Tibial artery (tissue), 4 donors: ENCODE results near the gene KLHL25.

Experiments used
- DNase-seq, 2 donors: peaks; one replicate each; pipeline ENCODE4 v3.0.0-alpha.2; 2019
- H3K27ac ChIP-seq, 2 donors: fragments of 200-600 bp; sonication (generic) in 1 of 2; 1 replicate in 1 of 2; 2 replicates in 1 of 2; pipeline ENCODE4 v1.5.1; 2018 to 2019; ENCODE audit warnings: mild to moderate bottlenecking in 1 of 2
- H3K27me3 ChIP-seq, 2 donors: fragments of 200-600 bp; sonication (generic) in 1 of 2; one replicate each; pipeline versions ENCODE4 v1.5.1 to v1.6.0; 2016 to 2019
- H3K36me3 ChIP-seq, 3 donors: fragments of 200-600 bp; sonication (generic) in 2 of 3; one replicate each; pipeline ENCODE4 v1.5.1; 2016 to 2019; ENCODE audit warnings: mild to moderate bottlenecking in 2 of 3
- H3K4me1 ChIP-seq, 4 donors: fragments of 200-600 bp; sonication (generic) in 2 of 4; 1 replicate in 3 of 4; 2 replicates in 1 of 4; pipeline ENCODE4 v1.5.1; 2016 to 2019
- H3K4me3 ChIP-seq, 2 donors: fragments of 200-600 bp; sonication (generic) in 1 of 2; 1 replicate in 1 of 2; 2 replicates in 1 of 2; pipeline ENCODE4 v1.5.1; 2018 to 2019; ENCODE audit warnings: mild to moderate bottlenecking in 2 of 2
- H3K9me3 ChIP-seq, 3 donors: fragments of 200-600 bp; sonication (generic) in 1 of 3; one replicate each; pipeline ENCODE4 v1.5.1; 2016 to 2019
- CTCF ChIP-seq, 2 experiments: fragments of 200-600 bp in 1 of 2; fragments of 450-650 bp in 1 of 2; IDR thresholded peaks; one replicate each; pipeline ENCODE4 v1.5.1; 2017 to 2019; ENCODE audit warnings: antibody characterized with exemption in 2 of 2, mild to moderate bottlenecking in 1 of 2, moderate library complexity in 1 of 2
- intact Hi-C: fragments of 100-400 bp; cut with DNase I; formaldehyde crosslinking; loops from one replicate; pipeline ENCODE4 v1.15.0; 2023; ENCODE audit warnings: low total_unique reads

The KLHL25 gene

DNA sequence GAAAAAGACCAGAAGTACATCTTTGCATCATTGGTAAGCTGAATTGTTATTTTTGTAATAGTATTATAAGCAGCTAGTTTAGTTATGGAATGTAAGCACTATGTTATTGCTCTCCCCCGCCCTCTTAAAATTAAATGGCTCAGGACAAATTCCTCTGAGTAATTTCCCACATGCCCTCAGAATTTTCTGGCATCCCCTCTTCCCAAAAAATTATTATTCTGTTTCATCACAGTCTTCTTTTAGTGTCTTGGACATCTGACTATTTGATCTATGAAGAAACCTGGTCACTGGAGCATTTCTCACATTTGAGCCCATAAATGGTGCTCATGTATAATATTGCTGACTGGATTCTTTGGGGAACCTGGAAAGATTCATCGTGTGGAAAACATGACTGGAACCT is 68.3 kb downstream of the KLHL25 start:
- peak overlapping the region; percentile 82 to 84 for H3K27ac ChIP-seq

DNA sequence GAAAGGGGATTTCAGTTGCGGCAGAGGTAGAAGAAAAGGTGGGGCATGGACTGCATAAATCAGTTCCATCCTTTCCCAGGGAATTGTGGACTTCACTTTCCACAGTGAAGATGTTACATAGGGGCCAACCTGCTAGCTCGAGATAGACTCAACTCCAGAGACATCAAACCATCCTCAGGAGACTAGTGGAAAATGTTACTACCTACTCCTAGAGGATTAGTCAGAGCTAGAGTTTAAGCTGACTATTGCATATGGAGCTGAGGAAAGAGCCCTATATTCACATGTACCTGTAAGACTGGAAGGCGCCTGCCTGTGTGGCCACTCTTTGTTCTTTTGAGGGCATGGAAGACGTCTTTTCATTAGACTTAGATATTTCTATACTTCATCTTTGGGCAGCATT is 69.2 kb downstream of the KLHL25 start:
- TF ChIP-seq CTCF (IDR thresholded peaks at IDR 0.05): no peak
- Histone ChIP-seq H3K4me1 (peaks cover 0 to 43% (median 33%) of the 10 kb centered on the region in 4 donors), H3K9me3 (no peaks in the 10 kb centered on the region), H3K4me3 (no peak overlapping the region), H3K27me3 (no peaks in the 10 kb centered on the region), H3K27ac (peak overlapping the region; percentile 82 to 84), H3K36me3 (peaks cover 15 to 84% (median 62%) of the 10 kb centered on the region in 3 donors)
- intact Hi-C loops: loop anchor here (10.0 kb wide), 1 partner anchor 111 kb away; no protein-coding TSS in a partner anchor
- DNase-seq: peak in 1 of 2 donors; percentile 39

More for the DNA sequence above, 68.3 kb downstream of the KLHL25 start:
- Histone ChIP-seq H3K4me3 (peak overlapping the region in 1 of 2 donors; percentile 6), H3K9me3 (no peaks in the 10 kb centered on the region), H3K36me3 (peaks cover 15 to 84% (median 62%) of the 10 kb centered on the region in 3 donors), H3K27me3 (no peaks in the 10 kb centered on the region), H3K4me1 (peaks cover 0 to 43% (median 33%) of the 10 kb centered on the region in 4 donors)
- no peak for DNase-seq
- intact Hi-C loops: loop anchor here (10.0 kb wide), 1 partner anchor 112 kb away; no protein-coding TSS in a partner anchor
- no peak for TF ChIP-seq CTCF (IDR thresholded peaks at IDR 0.05)

GRCh38 chr15:85725019-85725418 is 69.7 kb downstream of the KLHL25 start:
- intact Hi-C loops: loop anchor here (10.0 kb wide), 1 partner anchor 110 kb away; no protein-coding TSS in a partner anchor
- H3K27me3 ChIP-seq: no peaks in the 10 kb centered on the region
- H3K9me3 ChIP-seq: no peaks in the 10 kb centered on the region
- peaks cover 19 to 84% (median 65%) of the 10 kb centered on the region in 3 donors for H3K36me3 ChIP-seq
- TF ChIP-seq CTCF (IDR thresholded peaks at IDR 0.05): no peak
- H3K27ac ChIP-seq: peak overlapping the region; percentile 82 to 84
- DNase-seq: peak in 1 of 2 donors; percentile 62
- no peak overlapping the region for H3K4me3 ChIP-seq
- peaks cover 0 to 43% (median 33%) of the 10 kb centered on the region in 4 donors for H3K4me1 ChIP-seq

GRCh38 chr15:85723960-85724945 is 70.5 kb downstream of the KLHL25 start:
- Histone ChIP-seq H3K27ac (peak overlapping the region; percentile 82 to 84), H3K9me3 (no peaks in the 10 kb centered on the region), H3K36me3 (peaks cover 27 to 84% (median 71%) of the 10 kb centered on the region in 3 donors), H3K27me3 (no peaks in the 10 kb centered on the region), H3K4me1 (peaks cover 0 to 43% (median 33%) of the 10 kb centered on the region in 4 donors), H3K4me3 (no peak overlapping the region)
- TF ChIP-seq CTCF (IDR thresholded peaks at IDR 0.05): no peak
- intact Hi-C loops: loop anchor here (10.0 kb wide), 1 partner anchor 109 kb away; no protein-coding TSS in a partner anchor
- DNase-seq: no peak

- Histone ChIP-seq H3K9me3 (no peaks in the 10 kb centered on the region), H3K36me3 (peaks cover 38 to 84% (median 72%) of the 10 kb centered on the region in 3 donors), H3K4me1 (peaks cover 0 to 39% (median 32%) of the 10 kb centered on the region in 4 donors), H3K4me3 (no peak overlapping the region), H3K27me3 (no peaks in the 10 kb centered on the region), H3K27ac (peak overlapping the region in 1 of 2 donors; percentile 84)
- intact Hi-C loops: loop anchor here (10.0 kb wide), 1 partner anchor 108 kb away; no protein-coding TSS in a partner anchor
- no peak for DNase-seq
- no peak for TF ChIP-seq CTCF (IDR thresholded peaks at IDR 0.05)
Measured at GRCh38 chr15:85722374-85723152, 72.2 kb downstream of the KLHL25 start.
